GM12864 (cell line): ENCODE data around the gene RUNX2.

Experiments
- DNase-seq: peaks from one replicate; pipeline ENCODE4 v3.0.0-alpha.2; 2011; ENCODE audit warnings: low read depth
- H3K4me3 ChIP-seq: 2 replicates; pipeline ENCODE4 v1.5.1; 2011; ENCODE audit warnings: mild to moderate bottlenecking, low read depth, low read length, control low read depth
- CTCF ChIP-seq: IDR thresholded peaks from 2 replicates; pipeline ENCODE4 v1.5.1; 2011; ENCODE audit warnings: low read depth, mild to moderate bottlenecking, moderate library complexity, low read length, control low read depth, inconsistent platforms; ENCODE audit errors: missing control alignments

The RUNX2 gene

GRCh38 chr6:45618259-45618658, 290.1 kb downstream of the RUNX2 start:
- DNase-seq: no peak
- no peak overlapping the region for H3K4me3 ChIP-seq
- TF ChIP-seq CTCF: no peak

GRCh38 chr6:45619211-45619760, 291.2 kb downstream of the RUNX2 start:
- no peak overlapping the region for H3K4me3 ChIP-seq
- TF ChIP-seq CTCF: no peak
- DNase-seq: no peak

GRCh38 chr6:45619994-45620471, 291.9 kb downstream of the RUNX2 start:
- no peak for DNase-seq
- no peak overlapping the region for H3K4me3 ChIP-seq
- TF ChIP-seq CTCF: no peak

GRCh38 chr6:45624228-45624627, 296.1 kb downstream of the RUNX2 start:
- no peak for DNase-seq
- H3K4me3 ChIP-seq: no peak overlapping the region
- TF ChIP-seq CTCF: no peak

GRCh38 chr6:45625191-45625664, 297.1 kb downstream of the RUNX2 start:
- no peak for TF ChIP-seq CTCF
- no peak overlapping the region for H3K4me3 ChIP-seq
- DNase-seq: no peak

GRCh38 chr6:45626087-45626891, 298.2 kb downstream of the RUNX2 start:
- no peak for DNase-seq
- no peak overlapping the region for H3K4me3 ChIP-seq
- no peak for TF ChIP-seq CTCF
